Fibroblast of skin of abdomen (primary cell): ENCODE results near the gene MYL5.

Source experiments
- DNase-seq: peaks from one replicate; pipeline ENCODE4 v3.0.0-alpha.2; 2013

The MYL5 gene

GRCh38 chr4:675036-675882, 917 bp downstream of the MYL5 start:
- DNase-seq: no peak

GRCh38 chr4:675980-676870, 1.9 kb downstream of the MYL5 start:
- DNase-seq: no peak

DNA sequence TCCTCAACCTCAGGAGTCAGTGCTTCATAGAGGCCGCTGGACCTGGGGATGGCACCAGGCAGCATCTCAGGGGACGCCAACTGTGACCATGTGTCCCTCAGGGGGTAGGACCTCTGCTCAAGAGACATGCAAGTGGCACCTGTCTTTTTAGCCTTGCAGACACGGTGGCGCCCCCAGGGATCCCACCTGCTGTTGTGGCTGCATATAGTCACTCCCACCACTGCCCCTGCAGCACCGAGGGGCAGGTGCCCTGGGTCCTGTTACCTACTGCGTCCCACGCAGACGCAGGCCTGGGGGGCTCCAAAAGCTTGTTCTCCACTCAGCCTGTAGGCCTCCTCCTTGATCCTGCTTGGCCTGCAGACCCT, 2.5 kb downstream of the MYL5 start:
- DNase-seq: no peak

- no peak for DNase-seq
Measured at GRCh38 chr4:677431-678293, 3.3 kb downstream of the MYL5 start.

GRCh38 chr4:678331-679103, 4.2 kb downstream of the MYL5 start:
- no peak for DNase-seq

DNA sequence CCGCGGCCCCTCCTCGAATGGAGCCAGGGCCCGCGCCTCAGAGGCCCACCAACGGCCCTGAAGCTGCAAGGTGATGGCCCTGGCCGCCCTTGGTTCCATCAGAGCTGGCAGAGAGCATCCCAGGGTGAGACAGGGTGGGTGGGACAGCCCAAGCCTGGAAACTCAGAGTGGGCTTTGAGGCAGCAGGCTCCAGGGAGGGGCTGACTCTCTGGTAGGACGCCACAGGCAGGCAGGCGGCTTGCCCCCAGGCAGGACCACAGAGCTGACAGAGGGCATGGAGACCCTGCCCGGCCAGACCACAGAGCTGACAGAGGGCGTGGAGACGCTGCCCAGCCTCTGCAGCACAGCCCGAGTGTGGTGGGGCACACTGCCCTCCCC, 4.8 kb downstream of the MYL5 start:
- DNase-seq: no peak

DNA sequence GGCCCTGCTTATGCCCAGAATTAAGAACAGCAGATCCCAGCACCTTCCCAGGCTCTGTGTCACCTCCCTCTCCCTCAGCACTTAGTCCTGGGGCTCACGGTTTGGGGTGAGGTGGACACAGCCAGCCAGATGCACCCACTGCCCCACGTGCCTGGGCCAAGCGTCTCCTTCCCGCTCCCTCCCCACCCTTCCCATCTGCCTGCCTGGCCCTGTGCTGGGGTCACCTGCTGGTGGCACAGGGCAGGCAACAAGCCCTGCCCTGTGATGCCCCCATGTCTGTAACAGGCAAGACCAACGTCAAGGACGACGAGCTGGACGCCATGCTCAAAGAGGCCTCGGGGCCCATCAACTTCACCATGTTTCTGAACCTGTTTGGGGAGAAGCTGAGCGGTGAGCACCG, 5.3 kb downstream of the MYL5 start:
- DNase-seq: no peak

DNA sequence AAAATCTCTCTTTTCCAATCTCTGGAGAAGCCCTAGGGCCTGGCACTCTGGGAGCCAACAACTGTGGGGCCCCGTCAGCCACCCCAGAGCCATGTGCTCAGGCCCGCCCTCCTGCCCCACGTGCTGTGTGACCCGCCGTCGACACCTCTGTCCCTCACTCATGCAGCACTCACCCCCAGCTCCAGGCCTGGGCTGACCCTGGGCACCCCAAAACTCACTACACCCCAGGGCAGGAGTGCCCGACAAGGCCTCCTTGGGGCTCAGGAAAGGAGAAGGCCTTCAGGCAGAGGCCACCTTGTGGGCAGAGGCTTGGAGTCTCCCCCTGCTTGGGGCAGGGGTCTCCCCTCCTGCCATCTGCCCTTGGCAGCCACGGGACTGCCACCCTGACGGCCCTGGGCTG, 5.7 kb downstream of the MYL5 start:
- no peak for DNase-seq

- DNase-seq: no peak
Measured at GRCh38 chr4:680551-680927, 6.2 kb downstream of the MYL5 start.

DNA sequence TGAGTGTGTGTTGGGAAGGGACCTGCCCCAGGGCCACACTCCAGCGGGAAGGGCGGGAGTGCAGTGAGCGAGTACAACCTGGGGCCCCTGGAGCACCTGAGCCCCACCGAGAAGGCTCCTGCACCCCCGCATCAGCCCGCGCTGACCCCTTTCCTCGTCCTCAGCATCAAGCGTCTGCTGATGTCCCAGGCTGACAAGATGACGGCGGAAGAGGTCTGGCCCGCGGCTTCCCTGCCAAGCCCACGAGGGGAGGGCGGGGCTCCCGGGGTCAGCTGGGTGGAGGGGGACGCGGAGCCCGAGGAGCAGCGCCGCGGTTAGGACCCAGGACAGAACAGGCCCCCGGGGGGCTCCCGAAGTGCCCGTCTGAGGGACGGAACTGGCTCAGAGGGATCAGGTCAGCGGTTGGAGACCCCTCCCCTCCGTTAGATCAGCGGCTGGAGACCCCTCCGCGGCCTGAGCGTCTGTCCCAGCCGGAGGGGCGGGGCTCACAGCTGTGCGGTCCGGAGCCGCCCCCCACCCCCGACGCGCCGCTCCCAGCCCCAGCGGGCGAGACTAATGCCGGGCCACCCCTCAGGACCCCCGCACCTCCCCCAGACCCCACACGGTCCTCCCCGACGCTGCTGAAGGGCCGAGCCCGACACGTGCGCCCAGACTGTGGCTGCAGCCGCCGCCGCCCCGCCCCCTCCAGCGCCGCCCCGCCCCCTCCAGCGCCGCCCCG, 6.7 kb downstream of the MYL5 start:
- peak; percentile 42 for DNase-seq

GRCh38 chr4:681736-682451, 7.6 kb downstream of the MYL5 start:
- no peak for DNase-seq

GRCh38 chr4:682490-683172, 8.3 kb downstream of the MYL5 start:
- DNase-seq: no peak

GRCh38 chr4:683247-683897, 9.0 kb downstream of the MYL5 start:
- DNase-seq: no peak

- DNase-seq: peak; percentile 44
Measured at GRCh38 chr4:683982-684622, 9.8 kb downstream of the MYL5 start.

- DNase-seq: no peak
Measured at GRCh38 chr4:684623-685327, 10.4 kb downstream of the MYL5 start.

DNA sequence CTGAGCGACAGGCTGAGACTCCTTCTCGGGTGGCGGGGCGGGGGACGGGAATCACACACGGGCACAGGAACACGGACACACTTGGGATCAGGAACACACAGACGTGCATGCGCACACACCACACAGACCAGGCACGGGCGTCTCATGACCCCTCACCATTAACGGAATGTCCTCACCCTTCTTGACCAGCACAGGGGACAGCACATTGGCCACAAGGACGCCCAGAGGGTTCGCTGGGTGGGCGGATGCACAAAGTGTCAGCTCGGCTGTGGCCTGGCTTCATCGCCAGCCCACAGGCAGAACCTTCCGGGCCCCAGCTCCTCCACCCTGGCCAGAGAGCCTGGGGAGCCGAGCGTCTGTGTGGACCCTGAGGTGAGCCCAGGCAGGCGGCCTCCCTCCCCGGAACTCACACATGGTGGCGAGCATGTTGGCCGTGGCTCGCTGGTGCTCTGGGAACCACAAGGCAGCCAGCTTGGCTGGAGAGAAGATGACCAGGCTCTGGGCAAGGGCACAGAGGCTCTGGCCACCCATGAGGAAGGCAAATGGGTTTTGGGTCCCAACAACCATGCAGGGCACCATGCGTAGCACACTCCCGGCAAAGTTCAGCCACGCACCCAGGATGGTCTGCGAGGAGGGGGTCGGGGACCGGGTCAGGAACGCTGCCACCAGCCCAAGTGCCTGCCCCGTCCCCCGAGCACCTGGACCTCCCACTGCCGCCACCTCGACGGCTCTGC, 11.5 kb downstream of the MYL5 start:
- no peak for DNase-seq

- DNase-seq: no peak
Measured at GRCh38 chr4:686413-687040, 12.2 kb downstream of the MYL5 start.
